Heart left ventricle (tissue), 16 donors: ENCODE results near the gene PGS1. TPM values are rescaled to one million over a fixed set of nuclear protein-coding genes. Genes with fewer than 3 reads are reported as not detected.

ENCODE experiments used
- ATAC-seq, 4 donors: fragments of 200-7000 bp; cut with Tn5 transposase; one replicate each; pipeline ENCODE4 v1.9.1; 2020 to 2022; ENCODE audit warnings: moderate library complexity in 4 of 4, mild to moderate bottlenecking in 3 of 4, moderate number of reproducible peaks in 1 of 4
- DNase-seq, 5 donors: peaks; one replicate each; pipeline ENCODE4 v3.0.0-alpha.2; 2020
- H3K27ac ChIP-seq, 12 donors: fragments of 200-600 bp; sonication (generic) in 4 of 12; one replicate each; pipeline versions ENCODE4 v1.5.0 to v1.8.0; 2016 to 2022; ENCODE audit warnings: mild to moderate bottlenecking in 2 of 12
- H3K27me3 ChIP-seq, 9 donors: fragments of 200-600 bp; sonication (generic) in 2 of 9; one replicate each; pipeline versions ENCODE4 v1.5.1 to v1.8.0; 2016 to 2022; ENCODE audit warnings: mild to moderate bottlenecking in 3 of 9
- H3K36me3 ChIP-seq, 9 donors: fragments of 200-600 bp; sonication (generic) in 2 of 9; one replicate each; pipeline versions ENCODE4 v1.5.0 to v1.8.0; 2018 to 2022; ENCODE audit warnings: mild to moderate bottlenecking in 2 of 9
- H3K4me1 ChIP-seq, 12 donors: fragments of 200-600 bp; sonication (generic) in 4 of 12; one replicate each; pipeline versions ENCODE4 v1.5.0 to v1.8.0; 2016 to 2022; ENCODE audit warnings: mild to moderate bottlenecking in 3 of 12
- H3K4me3 ChIP-seq, 12 donors: fragments of 200-600 bp; sonication (generic) in 4 of 12; one replicate each; pipeline versions ENCODE4 v1.5.0 to v1.8.0; 2017 to 2022; ENCODE audit warnings: mild to moderate bottlenecking in 9 of 12, moderate library complexity in 4 of 12
- H3K9me3 ChIP-seq, 12 donors: fragments of 200-600 bp; sonication (generic) in 4 of 12; one replicate each; pipeline versions ENCODE4 v1.5.0 to v1.8.0; 2016 to 2022; ENCODE audit warnings: mild to moderate bottlenecking in 1 of 12
- CTCF ChIP-seq, 12 donors: fragments of 200-600 bp; sonication (generic) in 4 of 12; IDR thresholded peaks; one replicate each; pipeline versions ENCODE4 v1.5.0 to v1.8.0; 2018 to 2022; ENCODE audit warnings: antibody characterized with exemption in 12 of 12, mild to moderate bottlenecking in 5 of 12
- POLR2A ChIP-seq, 2 donors: fragments of 450-650 bp; IDR thresholded peaks; one replicate each; pipeline ENCODE4 v1.6.1; 2017; ENCODE audit warnings: antibody characterized with exemption in 2 of 2, mild to moderate bottlenecking in 2 of 2, moderate library complexity in 2 of 2
- WGBS, 4 donors: extraction: QIAGEN DNeasy Blood & Tissue Kit in 2 of 4; methylation state at CpG; one replicate each; pipeline versions ENCODE4 v1.1.5 to v1.1.7; 2013 to 2018; 5-methylcytosine and 5-hydroxymethylcytosine counted together
- intact Hi-C, 10 donors: fragments of 100-400 bp; cut with DNase I; formaldehyde crosslinking; loops; one replicate each; pipeline versions ENCODE4 v1.11.1 to v1.14.2; 2022
- polyA plus RNA-seq, 2 donors: library from polyadenylated mRNA; stranded (reverse); fragments of 200-250 nt; gene quantifications; one replicate each; pipeline ENCODE4 v1.2.3, GENCODE V29; 2013
- total RNA-seq, 9 donors: library from RNA; depleted of rRNA in 2 of 9; stranded (reverse); fragments of >200 nt in 2 of 9; fragmentation: NEBNext Ultra II Directional in 3 of 9; extraction: Animal tissue kit (Norgen Biotek cat#: 25700) in 3 of 9; gene quantifications; one replicate each; pipeline versions ENCODE4 v1.1.0 to v1.2.4, GENCODE V29; 2016 to 2023
- donor health status: ischemic (EF 13 %, LVEDD 7.1; RV severe dilation, severe dysfunction).
- donor health status: healthy with polysubstance abuse.
- donor health status: DM: no; HTN: yes; CAD: no.
- donor health status: DM: no; HTN: no; CAD: no.
- donor health status: ischemic (EF 25% LVEDD 6.9; RV normal size, moderate dysfunction).
- donor health status: ischemic (EF 25% LVEDD 5.7; RV mildly dilated, moderate dysfunction).
- donor health status: healthy.
- donor health status: DM: yes; HTN: yes; CAD: no.
- donor health status: ischemic (EF 35%, LVEDD 5.7; RV mildly dilated, moderate dysfunction).
- donor health status: nonischemic (EF 11% LVEDD 7.7; RV severe dilation, severe dysfunction).
- donor health status: DM: yes; HTN: yes; CAD: no.
- donor health status: PGD.
- donor health status: ischemic (EF 29% LVEDD 5.4; RV normal size, mild dysfunction).
- donor health status: nonischemic (EF 23%, LVEDD 6.1; RV moderate dilation, normal function).

PGS1 gene
- total and polyA plus RNA-seq, 11 donors = 11.9 to 32.8 (median 17.3) TPM

GRCh38 chr17:78384479-78385175, 6.2 kb downstream of the PGS1 start:
- no peak for ATAC-seq
- 77 to 87% (median 82%) methylated on average over 23 of the region's 23 CpGs for WGBS, 4 donors
- no peaks in the 10 kb centered on the region for H3K27me3 ChIP-seq
- intact Hi-C loops = loop anchor here in 4 of 10 donors (5.0 kb wide), 2 partner anchors 33 to 38 kb away; no protein-coding TSS in a partner anchor
- H3K4me1 ChIP-seq = peaks cover 17 to 100% (median 86%) of the 10 kb centered on the region in 12 donors
- H3K36me3 ChIP-seq = peaks cover 0 to 15% (median 0%) of the 10 kb centered on the region in 9 donors
- H3K9me3 ChIP-seq = no peaks in the 10 kb centered on the region
- no peak for DNase-seq
- peak overlapping the region in 1 of 12 donors; percentile 7 for H3K4me3 ChIP-seq
- TF ChIP-seq CTCF (IDR thresholded peaks at IDR 0.05) (no peak), POLR2A (IDR thresholded peaks at IDR 0.05) (no peak)
- peak overlapping the region; percentile 22 to 98 (median 71) for H3K27ac ChIP-seq

DNA sequence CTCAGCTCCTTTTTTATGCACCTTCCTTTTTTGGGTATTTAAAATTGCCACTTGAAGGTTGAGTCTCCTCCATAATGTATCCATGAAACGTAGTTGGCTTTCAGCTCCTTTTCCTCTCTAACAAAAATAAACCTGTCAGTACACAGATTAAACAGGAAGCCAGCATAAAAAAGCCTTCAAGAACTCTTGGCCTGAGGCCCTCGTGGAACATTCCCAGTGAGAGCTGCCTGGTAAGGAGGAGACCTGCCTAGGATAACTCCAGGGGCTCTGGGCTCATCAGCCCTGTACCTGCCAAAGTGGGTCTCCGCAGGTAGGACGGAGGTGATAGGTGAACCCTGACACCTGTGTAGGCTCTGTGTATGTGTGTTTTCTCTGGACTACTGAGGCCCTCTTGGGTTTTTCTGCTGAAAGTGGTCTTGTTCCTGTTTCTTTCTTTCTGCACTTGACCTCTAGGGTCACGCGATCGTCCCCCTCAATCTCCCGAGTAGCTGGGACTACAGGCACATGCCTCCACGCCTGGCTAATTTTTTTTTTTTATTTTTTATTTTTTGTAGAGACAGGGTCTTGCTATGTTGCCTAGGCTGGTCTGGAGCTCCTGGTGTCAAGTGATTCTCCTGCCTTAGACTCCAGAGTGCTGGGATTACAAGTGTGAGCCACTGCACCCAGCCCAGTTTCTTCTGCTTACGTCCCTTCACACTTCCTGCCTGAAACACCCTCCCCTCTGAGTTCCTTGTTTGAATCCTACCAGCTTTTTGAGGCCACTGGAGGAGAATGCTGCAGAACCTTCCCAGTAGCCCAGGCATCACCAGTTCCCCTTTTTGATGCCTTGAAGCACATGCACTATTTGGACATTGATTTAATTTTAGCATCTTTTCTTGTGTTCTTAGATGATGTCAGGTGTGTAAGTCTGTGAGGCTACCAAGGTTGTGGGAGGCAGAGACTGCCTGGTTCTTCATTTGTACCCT, 9.8 kb downstream of the PGS1 start:
- DNase-seq = peak in 3 of 5 donors; percentile 46 to 64 (median 55)
- H3K4me1 ChIP-seq = peaks cover 17 to 94% (median 75%) of the 10 kb centered on the region in 12 donors
- intact Hi-C loops = no loop called here
- no peaks in the 10 kb centered on the region for H3K27me3 ChIP-seq
- H3K36me3 ChIP-seq = peaks cover 0 to 27% (median 4%) of the 10 kb centered on the region in 9 donors
- peak overlapping the region; percentile 19 to 98 (median 74) for H3K27ac ChIP-seq
- H3K9me3 ChIP-seq = no peaks in the 10 kb centered on the region
- peak overlapping the region in 1 of 12 donors; percentile 16 for H3K4me3 ChIP-seq
- 33 to 45% (median 37%) methylated on average over 9 to 10 of the region's 10 CpGs for WGBS, 4 donors
- TF ChIP-seq POLR2A (IDR thresholded peaks at IDR 0.05) = no peak
- no peak for TF ChIP-seq CTCF (IDR thresholded peaks at IDR 0.05)
- ATAC-seq = peak; percentile 14 to 67 (median 41)

DNA sequence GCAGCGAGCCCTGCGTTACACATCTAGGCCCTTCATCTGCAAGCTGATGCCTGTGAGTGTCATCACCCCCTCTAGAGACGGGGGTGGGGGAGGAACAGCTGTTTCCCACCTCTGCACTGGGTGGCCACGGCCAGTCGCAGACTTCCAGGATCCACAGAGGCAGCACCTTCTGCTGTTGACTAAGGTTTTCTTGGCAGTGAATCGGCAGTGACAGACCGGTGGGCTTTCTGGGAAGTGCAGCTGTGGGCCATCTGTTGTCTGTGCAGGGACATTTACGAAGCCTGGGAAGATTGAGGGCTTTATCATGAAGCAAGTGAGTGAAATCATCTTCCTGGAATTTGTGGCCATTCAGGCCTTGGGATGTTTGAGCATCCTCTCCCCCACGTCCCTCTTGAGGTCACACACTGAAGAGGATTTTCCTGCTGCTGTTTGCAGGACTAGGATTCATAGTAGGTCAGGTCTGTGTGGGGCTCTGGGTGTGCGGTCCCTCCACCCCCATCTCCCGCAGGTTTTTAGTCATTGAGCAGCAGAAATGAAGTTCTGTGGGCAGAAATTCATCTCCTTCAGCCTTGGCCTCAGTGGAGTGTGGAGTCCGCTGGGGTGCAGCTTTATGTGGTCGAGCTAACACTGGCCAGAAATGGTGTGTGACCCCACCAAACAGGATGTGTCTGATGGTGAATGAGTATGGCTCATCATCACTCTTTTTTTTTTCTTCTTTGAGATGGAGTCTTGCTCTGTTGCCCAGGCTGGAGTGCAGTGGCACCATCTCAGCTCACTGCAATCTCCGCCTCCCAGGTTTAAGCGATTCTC, 12.0 kb downstream of the PGS1 start:
- peaks cover 0 to 44% (median 20%) of the 10 kb centered on the region in 9 donors for H3K36me3 ChIP-seq
- H3K27me3 ChIP-seq = no peaks in the 10 kb centered on the region
- intact Hi-C loops = no loop called here
- no peak overlapping the region for H3K4me3 ChIP-seq
- DNase-seq (peak in 3 of 5 donors; percentile 45 to 75 (median 49)), ATAC-seq (peak in 3 of 4 donors; percentile 24 to 82 (median 47))
- 39 to 61% (median 47%) methylated on average over 15 of the region's 15 CpGs for WGBS, 4 donors
- peak overlapping the region in 9 of 12 donors; percentile 27 to 98 (median 44) for H3K27ac ChIP-seq
- TF ChIP-seq CTCF (IDR thresholded peaks at IDR 0.05) (no peak), POLR2A (IDR thresholded peaks at IDR 0.05) (no peak)
- peaks cover 14 to 85% (median 63%) of the 10 kb centered on the region in 12 donors for H3K4me1 ChIP-seq
- no peaks in the 10 kb centered on the region for H3K9me3 ChIP-seq
